ENCODE data around the gene LINGO4.

DNA sequence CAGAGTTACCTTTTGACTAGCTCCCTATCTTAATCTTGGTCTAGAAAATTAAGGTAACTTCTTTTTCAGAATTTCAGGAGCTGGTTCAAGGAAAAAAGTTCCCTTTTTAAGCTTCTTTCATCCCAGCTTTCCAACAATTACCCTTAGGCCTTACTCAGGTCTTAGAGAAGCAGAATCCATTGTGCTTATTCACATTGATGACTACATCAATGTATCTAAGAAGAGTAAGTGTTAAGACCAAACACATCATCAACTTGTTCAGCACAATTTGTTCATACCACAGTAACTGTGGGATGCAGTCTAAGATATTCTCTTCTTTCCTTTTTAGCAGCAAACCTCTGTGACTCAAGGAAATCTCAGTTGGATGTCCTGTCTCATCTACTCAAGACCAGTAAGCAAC lies 46.0 kb downstream of the LINGO4 start:
- TF ChIP-seq CTCF (conservative IDR thresholded peaks at IDR 0.05; ENCODE audit: low read depth, low read length) (no peak), EZH2 (IDR thresholded peaks at IDR 0.05; ENCODE audit: borderline replicate concordance, low read depth, low read length, poor library complexity, severe bottlenecking) (no peak)
